Measurements from ENCODE around the gene ROCK2.

DNA sequence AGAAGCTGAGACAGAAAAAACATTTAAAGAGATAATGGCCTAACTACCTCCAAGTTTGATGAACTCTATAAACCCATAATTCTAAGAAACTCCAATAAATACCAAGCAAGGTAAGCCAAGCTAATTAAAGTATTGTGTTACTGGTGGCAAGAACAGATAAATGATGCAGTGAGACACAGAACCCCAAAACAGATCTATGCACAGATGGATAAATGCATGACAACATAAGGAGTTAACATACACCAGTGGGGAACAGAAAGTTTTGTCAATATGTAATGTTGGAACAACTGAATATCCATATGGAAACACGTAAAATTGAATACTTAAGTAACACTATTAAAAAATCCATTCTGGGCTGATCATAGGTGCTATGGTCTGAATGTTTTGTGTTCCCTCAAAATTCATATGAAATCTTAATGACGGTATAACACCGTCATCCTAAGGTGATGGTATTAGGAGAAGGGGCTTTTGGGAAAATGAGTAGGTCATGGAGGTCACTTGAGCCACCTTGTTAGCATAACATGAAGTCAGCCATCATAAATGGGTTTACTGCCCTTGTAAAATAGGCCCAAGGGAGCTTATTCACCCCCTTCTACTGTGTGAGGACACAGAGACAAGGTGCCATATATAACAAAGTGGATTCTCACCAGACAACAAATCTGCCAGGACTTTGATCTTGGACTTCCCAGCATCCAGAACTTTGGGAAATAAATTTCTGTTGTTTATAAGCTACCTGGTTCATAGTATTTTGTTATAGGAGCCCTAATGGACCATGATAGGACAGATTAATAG is 102.8 kb downstream of the ROCK2 start:
- TF ChIP-seq POLR2AphosphoS5 (IDR thresholded peaks at IDR 0.05; ENCODE audit: low read depth, low read length) (no peak), TAF1 (IDR thresholded peaks at IDR 0.05; ENCODE audit: borderline replicate concordance, insufficient read depth, low read length) (no peak)
- TF ChIP-seq, protein P1, sequence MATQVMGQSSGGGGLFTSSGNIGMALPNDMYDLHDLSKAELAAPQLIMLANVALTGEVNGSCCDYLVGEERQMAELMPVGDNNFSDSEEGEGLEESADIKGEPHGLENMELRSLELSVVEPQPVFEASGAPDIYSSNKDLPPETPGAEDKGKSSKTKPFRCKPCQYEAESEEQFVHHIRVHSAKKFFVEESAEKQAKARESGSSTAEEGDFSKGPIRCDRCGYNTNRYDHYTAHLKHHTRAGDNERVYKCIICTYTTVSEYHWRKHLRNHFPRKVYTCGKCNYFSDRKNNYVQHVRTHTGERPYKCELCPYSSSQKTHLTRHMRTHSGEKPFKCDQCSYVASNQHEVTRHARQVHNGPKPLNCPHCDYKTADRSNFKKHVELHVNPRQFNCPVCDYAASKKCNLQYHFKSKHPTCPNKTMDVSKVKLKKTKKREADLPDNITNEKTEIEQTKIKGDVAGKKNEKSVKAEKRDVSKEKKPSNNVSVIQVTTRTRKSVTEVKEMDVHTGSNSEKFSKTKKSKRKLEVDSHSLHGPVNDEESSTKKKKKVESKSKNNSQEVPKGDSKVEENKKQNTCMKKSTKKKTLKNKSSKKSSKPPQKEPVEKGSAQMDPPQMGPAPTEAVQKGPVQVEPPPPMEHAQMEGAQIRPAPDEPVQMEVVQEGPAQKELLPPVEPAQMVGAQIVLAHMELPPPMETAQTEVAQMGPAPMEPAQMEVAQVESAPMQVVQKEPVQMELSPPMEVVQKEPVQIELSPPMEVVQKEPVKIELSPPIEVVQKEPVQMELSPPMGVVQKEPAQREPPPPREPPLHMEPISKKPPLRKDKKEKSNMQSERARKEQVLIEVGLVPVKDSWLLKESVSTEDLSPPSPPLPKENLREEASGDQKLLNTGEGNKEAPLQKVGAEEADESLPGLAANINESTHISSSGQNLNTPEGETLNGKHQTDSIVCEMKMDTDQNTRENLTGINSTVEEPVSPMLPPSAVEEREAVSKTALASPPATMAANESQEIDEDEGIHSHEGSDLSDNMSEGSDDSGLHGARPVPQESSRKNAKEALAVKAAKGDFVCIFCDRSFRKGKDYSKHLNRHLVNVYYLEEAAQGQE (IDR thresholded peaks at IDR 0.05; ENCODE audit: insufficient read depth in 1 of 2, low read depth in 2 of 2, low read length in 2 of 2): no peak

Data from PFSK-1 (cell line).